Measurements from ENCODE around the gene COL12A1.
A peak's percentile ranks its signal among the peaks of the same experiment; 100 is the strongest.

The COL12A1 gene

DNA sequence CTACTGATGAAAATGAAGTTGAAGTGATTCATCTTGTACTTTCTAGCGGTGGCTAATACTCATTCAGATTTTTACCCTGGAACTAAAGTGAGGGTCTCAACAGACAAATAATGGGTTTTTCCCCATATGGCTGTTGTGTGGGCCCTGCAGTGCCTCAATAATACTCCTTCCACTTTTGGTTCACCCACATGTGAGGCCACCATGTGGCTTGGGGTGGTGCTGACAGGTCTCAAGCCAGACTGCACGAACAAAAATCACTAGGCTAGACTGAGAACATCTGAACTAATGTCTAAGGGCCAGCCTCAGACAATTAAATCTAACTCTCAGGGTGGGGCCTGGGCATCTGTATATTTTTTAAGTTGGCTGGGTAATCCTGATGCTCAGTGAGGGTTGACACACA lies 7.9 kb upstream of the COL12A1 start:
- TF ChIP-seq, protein P1, sequence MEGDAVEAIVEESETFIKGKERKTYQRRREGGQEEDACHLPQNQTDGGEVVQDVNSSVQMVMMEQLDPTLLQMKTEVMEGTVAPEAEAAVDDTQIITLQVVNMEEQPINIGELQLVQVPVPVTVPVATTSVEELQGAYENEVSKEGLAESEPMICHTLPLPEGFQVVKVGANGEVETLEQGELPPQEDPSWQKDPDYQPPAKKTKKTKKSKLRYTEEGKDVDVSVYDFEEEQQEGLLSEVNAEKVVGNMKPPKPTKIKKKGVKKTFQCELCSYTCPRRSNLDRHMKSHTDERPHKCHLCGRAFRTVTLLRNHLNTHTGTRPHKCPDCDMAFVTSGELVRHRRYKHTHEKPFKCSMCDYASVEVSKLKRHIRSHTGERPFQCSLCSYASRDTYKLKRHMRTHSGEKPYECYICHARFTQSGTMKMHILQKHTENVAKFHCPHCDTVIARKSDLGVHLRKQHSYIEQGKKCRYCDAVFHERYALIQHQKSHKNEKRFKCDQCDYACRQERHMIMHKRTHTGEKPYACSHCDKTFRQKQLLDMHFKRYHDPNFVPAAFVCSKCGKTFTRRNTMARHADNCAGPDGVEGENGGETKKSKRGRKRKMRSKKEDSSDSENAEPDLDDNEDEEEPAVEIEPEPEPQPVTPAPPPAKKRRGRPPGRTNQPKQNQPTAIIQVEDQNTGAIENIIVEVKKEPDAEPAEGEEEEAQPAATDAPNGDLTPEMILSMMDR (IDR thresholded peaks at IDR 0.05; ENCODE audit: low read depth, low read length, missing control alignments): peak; percentile 25
- no peak for DNase-seq (ENCODE audit: low read depth)
- no peak overlapping the region for H3K4me3 ChIP-seq (ENCODE audit: low read depth, low read length)

DNA sequence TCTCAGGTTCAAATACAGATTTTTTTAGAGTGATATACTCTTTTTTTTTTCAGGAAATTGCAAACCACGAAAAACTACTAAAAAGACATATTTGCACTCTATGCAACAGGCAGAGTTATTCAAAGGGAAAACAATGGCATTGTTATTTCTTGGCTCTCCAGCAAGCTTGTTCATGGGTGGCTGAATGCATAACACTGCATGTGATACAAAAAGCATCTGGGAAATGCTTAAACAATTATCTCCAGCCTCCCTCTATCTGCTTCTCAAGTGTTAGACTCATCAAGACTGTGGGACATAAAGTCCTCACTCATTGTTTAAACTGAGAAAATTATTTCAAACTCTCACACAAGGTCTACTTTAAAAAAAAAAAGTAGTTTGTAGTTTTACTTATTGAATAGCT lies 7.3 kb upstream of the COL12A1 start:
- TF ChIP-seq, protein P1 (IDR thresholded peaks at IDR 0.05; ENCODE audit: low read depth, low read length, missing control alignments): no peak
- H3K4me3 ChIP-seq (ENCODE audit: low read depth, low read length): no peak overlapping the region
- DNase-seq (ENCODE audit: low read depth): no peak

DNA sequence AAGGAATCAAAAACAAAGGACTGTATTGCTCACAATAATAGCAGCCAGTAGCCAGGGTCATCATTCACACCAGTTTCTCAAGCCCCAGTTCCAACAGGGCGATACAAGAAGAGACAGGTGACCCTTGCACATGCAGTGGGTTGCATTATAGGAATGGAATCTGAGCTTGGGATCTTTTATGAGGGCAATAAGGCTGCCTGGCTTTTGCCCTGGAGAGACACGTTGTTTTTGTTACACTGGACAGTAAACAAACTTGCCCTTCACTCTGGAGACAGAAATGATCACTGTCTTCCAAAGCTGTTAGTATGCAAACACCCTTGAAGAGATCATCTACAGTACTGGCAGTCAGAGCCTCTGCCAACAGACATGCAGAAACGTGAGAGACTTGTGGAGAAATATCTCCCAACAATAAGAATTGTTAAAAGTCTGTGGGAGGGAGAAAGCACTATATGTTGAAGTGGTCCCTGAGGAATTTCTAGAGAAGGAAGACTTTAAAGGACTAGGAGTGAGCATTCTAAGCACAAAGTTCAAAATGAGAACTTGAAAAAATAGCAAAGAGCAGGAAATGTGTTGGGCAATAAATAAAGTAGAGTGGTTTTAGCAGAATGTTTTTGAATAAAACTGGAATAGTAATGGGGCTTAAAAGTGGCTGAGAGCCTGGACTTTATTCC lies 6.2 kb upstream of the COL12A1 start:
- DNase-seq (ENCODE audit: low read depth): no peak
- TF ChIP-seq, protein P1 (IDR thresholded peaks at IDR 0.05; ENCODE audit: low read depth, low read length, missing control alignments): no peak
- H3K4me3 ChIP-seq (ENCODE audit: low read depth, low read length): no peak overlapping the region

DNA sequence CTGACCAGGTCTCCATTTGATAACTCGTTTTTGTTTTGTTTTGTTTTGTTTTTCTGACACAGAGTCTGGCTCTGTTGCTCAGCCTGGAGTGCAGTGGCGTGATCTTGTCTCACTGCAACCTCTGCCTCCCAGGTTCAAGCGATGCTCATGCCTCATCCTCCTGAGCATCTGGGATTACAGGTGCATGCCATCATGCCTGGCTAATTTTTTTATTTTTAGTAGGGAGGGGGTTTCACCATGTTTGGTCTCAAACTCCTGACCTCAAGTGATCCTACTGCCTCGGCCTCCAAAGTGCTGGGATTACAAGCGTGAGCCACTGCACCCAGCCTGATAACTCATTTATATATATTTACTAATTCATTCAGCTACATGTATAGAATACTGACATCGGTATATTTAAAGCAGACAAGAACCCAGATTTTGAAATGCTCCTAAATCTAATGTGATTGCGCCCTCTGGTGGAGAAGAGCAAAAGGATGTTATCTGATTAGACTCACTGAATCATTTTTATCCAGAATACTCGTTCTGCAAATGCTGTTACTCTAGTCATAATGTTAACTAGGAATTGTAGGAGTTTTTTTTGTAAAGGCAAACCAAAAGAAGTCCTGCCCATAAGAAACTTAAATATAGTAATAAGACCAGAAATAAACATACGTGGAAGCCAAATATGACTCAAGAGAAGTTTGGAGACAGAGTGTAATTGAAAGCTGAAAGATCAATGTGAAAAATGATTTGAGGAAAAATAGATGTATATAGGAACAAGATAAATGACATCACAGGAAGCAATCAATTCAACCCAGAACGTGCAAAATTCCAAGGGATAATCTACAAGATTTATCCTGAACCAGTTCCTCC lies 5.3 kb upstream of the COL12A1 start:
- DNase-seq (ENCODE audit: low read depth): no peak
- no peak overlapping the region for H3K4me3 ChIP-seq (ENCODE audit: low read depth, low read length)
- TF ChIP-seq, protein P1 (IDR thresholded peaks at IDR 0.05; ENCODE audit: low read depth, low read length, missing control alignments): peak; percentile 60

DNA sequence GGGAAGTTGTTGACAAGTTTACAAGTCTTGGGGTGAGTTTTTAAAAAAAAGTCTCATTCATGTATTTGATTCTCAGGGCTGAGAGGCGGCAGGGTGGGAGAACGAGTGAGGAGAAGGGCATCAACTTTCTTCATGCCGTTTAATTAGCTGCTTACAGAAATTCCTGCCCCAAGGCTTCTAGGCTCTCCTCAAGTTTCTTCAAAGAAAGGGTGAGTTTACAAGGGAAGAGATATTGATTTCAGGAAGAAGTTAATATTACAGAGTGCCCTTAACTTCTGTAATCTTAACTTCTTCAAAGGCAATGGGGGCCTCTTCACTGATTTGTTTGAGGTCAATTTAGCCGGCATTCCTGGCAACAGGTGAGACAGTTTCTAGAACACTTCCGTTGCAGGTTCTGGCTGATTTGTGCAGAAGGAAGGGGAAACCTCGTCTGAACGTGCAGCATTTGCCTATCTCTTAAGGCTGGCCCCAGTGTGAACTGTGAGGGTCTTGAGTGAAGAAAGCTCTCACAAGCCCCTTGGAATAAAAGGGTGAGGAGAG lies 3.4 kb upstream of the COL12A1 start:
- H3K4me3 ChIP-seq (ENCODE audit: low read depth, low read length): no peak overlapping the region
- TF ChIP-seq, protein P1 (IDR thresholded peaks at IDR 0.05; ENCODE audit: low read depth, low read length, missing control alignments): no peak
- no peak for DNase-seq (ENCODE audit: low read depth)

DNA sequence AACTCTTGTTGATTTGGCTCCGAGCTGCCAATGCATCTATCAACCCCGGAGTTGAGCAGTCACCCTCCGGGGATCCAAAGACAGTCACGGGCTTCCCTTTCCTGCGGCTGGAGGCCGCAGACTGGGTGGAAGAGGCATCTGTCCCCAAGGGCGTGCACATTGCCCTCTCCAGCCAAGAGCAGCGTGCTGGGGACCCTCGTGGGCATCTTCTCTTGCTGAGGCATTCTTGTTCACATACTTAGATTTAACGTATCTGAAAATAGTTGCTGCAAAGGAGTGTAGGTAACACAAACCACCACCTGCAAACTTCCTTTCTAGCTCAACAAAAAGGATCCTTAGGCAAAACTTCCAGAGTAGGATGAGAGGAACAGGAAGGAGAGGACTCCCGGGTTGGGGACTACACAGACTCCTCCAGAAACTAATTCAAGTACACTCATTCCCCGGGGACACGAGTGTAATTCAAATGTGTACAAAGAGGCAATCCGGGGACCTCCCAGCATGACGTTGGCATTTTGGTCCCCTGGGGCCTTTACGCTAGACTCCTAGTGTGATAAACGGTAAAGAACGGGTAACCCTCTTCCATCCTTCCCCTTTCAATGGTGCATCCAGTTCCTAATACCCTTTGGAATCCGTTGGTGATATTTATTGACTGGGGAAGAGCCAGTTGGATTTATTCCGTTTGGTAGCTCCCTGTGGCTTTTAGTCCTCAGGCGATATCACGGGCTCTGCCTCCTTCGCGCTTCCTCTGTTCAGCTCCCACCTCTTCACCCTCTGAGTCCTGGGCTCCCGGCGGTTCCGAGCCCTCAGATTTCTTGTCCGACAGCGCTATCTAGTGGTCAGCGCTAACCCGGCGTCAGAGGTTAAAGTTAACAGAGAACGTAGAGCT lies 2.7 kb upstream of the COL12A1 start:
- DNase-seq (ENCODE audit: low read depth): no peak

More for the DNA sequence above, 2.7 kb upstream of the COL12A1 start:
- no peak overlapping the region for H3K4me3 ChIP-seq (ENCODE audit: low read depth, low read length)
- TF ChIP-seq, protein P1 (IDR thresholded peaks at IDR 0.05; ENCODE audit: low read depth, low read length, missing control alignments): peak; percentile 80

Data from GM12864 (cell line).